ENCODE data around the gene HDX.
"Not testable (repeated sequence)": the region's sequence is repeated elsewhere in the genome, so short reads cannot be mapped to it uniquely, and the experiment has no call there.

HDX gene

GRCh38 chrX:84339507-84340364 lies 162.5 kb downstream of the HDX start:
- Histone ChIP-seq H3K36me3 (ENCODE audit: control insufficient read depth in 2 of 2, insufficient read depth in 2 of 2, low read length in 2 of 2) (no peaks in the 10 kb centered on the region), H3K4me1 (ENCODE audit: control insufficient read depth, insufficient read depth, low read length) (no peaks in the 10 kb centered on the region), H3K9ac (ENCODE audit: low read length in 2 of 2) (no peak overlapping the region), H3K9me3 (ENCODE audit: control insufficient read depth in 2 of 2, low read length in 2 of 2) (no peaks in the 10 kb centered on the region), H3K27ac (ENCODE audit: low read length) (no peak overlapping the region), H3K4me3 (ENCODE audit: low read length in 2 of 2) (no peak overlapping the region), H3K27me3 (ENCODE audit: control insufficient read depth in 1 of 2, insufficient read depth in 2 of 2, low read length in 2 of 2) (no peaks in the 10 kb centered on the region)

- no peak overlapping the region for H3K27ac ChIP-seq (ENCODE audit: low read length)
- no peak overlapping the region for H3K9ac ChIP-seq (ENCODE audit: low read length in 2 of 2)
- H3K4me3 ChIP-seq (ENCODE audit: low read length in 2 of 2): no peak overlapping the region
- H3K4me1 ChIP-seq (ENCODE audit: control insufficient read depth, insufficient read depth, low read length): no peaks in the 10 kb centered on the region
- H3K9me3 ChIP-seq (ENCODE audit: control insufficient read depth in 2 of 2, low read length in 2 of 2): no peaks in the 10 kb centered on the region
- no peaks in the 10 kb centered on the region for H3K36me3 ChIP-seq (ENCODE audit: control insufficient read depth in 2 of 2, insufficient read depth in 2 of 2, low read length in 2 of 2)
- H3K27me3 ChIP-seq (ENCODE audit: control insufficient read depth in 1 of 2, insufficient read depth in 2 of 2, low read length in 2 of 2): no peaks in the 10 kb centered on the region
Measured at GRCh38 chrX:84336646-84337045, 165.6 kb downstream of the HDX start.

- H3K4me3 ChIP-seq (ENCODE audit: low read length in 2 of 2): no peak overlapping the region
- H3K27ac ChIP-seq (ENCODE audit: low read length): no peak overlapping the region
- no peaks in the 10 kb centered on the region for H3K4me1 ChIP-seq (ENCODE audit: control insufficient read depth, insufficient read depth, low read length)
- no peaks in the 10 kb centered on the region for H3K9me3 ChIP-seq (ENCODE audit: control insufficient read depth in 2 of 2, low read length in 2 of 2)
- no peak overlapping the region for H3K9ac ChIP-seq (ENCODE audit: low read length in 2 of 2)
- no peaks in the 10 kb centered on the region for H3K36me3 ChIP-seq (ENCODE audit: control insufficient read depth in 2 of 2, insufficient read depth in 2 of 2, low read length in 2 of 2)
- no peaks in the 10 kb centered on the region for H3K27me3 ChIP-seq (ENCODE audit: control insufficient read depth in 1 of 2, insufficient read depth in 2 of 2, low read length in 2 of 2)
Measured at GRCh38 chrX:84335121-84335520, 167.1 kb downstream of the HDX start.

GRCh38 chrX:84322083-84322827 lies 180.0 kb downstream of the HDX start:
- Histone ChIP-seq H3K36me3 (ENCODE audit: control insufficient read depth in 2 of 2, insufficient read depth in 2 of 2, low read length in 2 of 2) (no peaks in the 10 kb centered on the region), H3K9ac (ENCODE audit: low read length in 2 of 2) (no peak overlapping the region), H3K27me3 (ENCODE audit: control insufficient read depth in 1 of 2, insufficient read depth in 2 of 2, low read length in 2 of 2) (no peaks in the 10 kb centered on the region), H3K4me3 (ENCODE audit: low read length in 2 of 2) (no peak overlapping the region), H3K27ac (ENCODE audit: low read length) (no peak overlapping the region), H3K9me3 (ENCODE audit: control insufficient read depth in 2 of 2, low read length in 2 of 2) (no peaks in the 10 kb centered on the region), H3K4me1 (ENCODE audit: control insufficient read depth, insufficient read depth, low read length) (no peaks in the 10 kb centered on the region)

- no peak overlapping the region for H3K9ac ChIP-seq (ENCODE audit: low read length in 2 of 2)
- no peaks in the 10 kb centered on the region for H3K9me3 ChIP-seq (ENCODE audit: control insufficient read depth in 2 of 2, low read length in 2 of 2)
- no peaks in the 10 kb centered on the region for H3K36me3 ChIP-seq (ENCODE audit: control insufficient read depth in 2 of 2, insufficient read depth in 2 of 2, low read length in 2 of 2)
- H3K4me3 ChIP-seq (ENCODE audit: low read length in 2 of 2): no peak overlapping the region
- H3K27me3 ChIP-seq (ENCODE audit: control insufficient read depth in 1 of 2, insufficient read depth in 2 of 2, low read length in 2 of 2): no peaks in the 10 kb centered on the region
- H3K4me1 ChIP-seq (ENCODE audit: control insufficient read depth, insufficient read depth, low read length): no peaks in the 10 kb centered on the region
- H3K27ac ChIP-seq (ENCODE audit: low read length): no peak overlapping the region
Measured at GRCh38 chrX:84320614-84321013, 181.6 kb downstream of the HDX start.

- H3K27ac ChIP-seq (ENCODE audit: low read length): no peak overlapping the region
- no peaks in the 10 kb centered on the region for H3K4me1 ChIP-seq (ENCODE audit: control insufficient read depth, insufficient read depth, low read length)
- H3K9ac ChIP-seq (ENCODE audit: low read length in 2 of 2): no peak overlapping the region
- H3K36me3 ChIP-seq (ENCODE audit: control insufficient read depth in 2 of 2, insufficient read depth in 2 of 2, low read length in 2 of 2): no peaks in the 10 kb centered on the region
- no peaks in the 10 kb centered on the region for H3K9me3 ChIP-seq (ENCODE audit: control insufficient read depth in 2 of 2, low read length in 2 of 2)
- no peaks in the 10 kb centered on the region for H3K27me3 ChIP-seq (ENCODE audit: control insufficient read depth in 1 of 2, insufficient read depth in 2 of 2, low read length in 2 of 2)
- H3K4me3 ChIP-seq (ENCODE audit: low read length in 2 of 2): no peak overlapping the region
Measured at GRCh38 chrX:84320023-84320422, 182.2 kb downstream of the HDX start.

GRCh38 chrX:84318661-84319060 lies 183.6 kb downstream of the HDX start:
- Histone ChIP-seq H3K36me3 (ENCODE audit: control insufficient read depth in 2 of 2, insufficient read depth in 2 of 2, low read length in 2 of 2) (no peaks in the 10 kb centered on the region), H3K9me3 (ENCODE audit: control insufficient read depth in 2 of 2, low read length in 2 of 2) (no peaks in the 10 kb centered on the region), H3K4me3 (ENCODE audit: low read length in 2 of 2) (no peak overlapping the region), H3K9ac (ENCODE audit: low read length in 2 of 2) (no peak overlapping the region), H3K27ac (ENCODE audit: low read length) (no peak overlapping the region), H3K27me3 (ENCODE audit: control insufficient read depth in 1 of 2, insufficient read depth in 2 of 2, low read length in 2 of 2) (no peaks in the 10 kb centered on the region), H3K4me1 (ENCODE audit: control insufficient read depth, insufficient read depth, low read length) (no peaks in the 10 kb centered on the region)

GRCh38 chrX:84315946-84316345 lies 186.3 kb downstream of the HDX start:
- H3K4me3 ChIP-seq (ENCODE audit: low read length in 2 of 2); H3K36me3 ChIP-seq (ENCODE audit: control insufficient read depth in 2 of 2, insufficient read depth in 2 of 2, low read length in 2 of 2); H3K4me1 ChIP-seq (ENCODE audit: control insufficient read depth, insufficient read depth, low read length): not testable (repeated sequence)

More at GRCh38 chrX:84315946-84316345, 186.3 kb downstream of the HDX start:
- not testable (repeated sequence) for H3K27me3 ChIP-seq (ENCODE audit: control insufficient read depth in 1 of 2, insufficient read depth in 2 of 2, low read length in 2 of 2); H3K27ac ChIP-seq (ENCODE audit: low read length); H3K9ac ChIP-seq (ENCODE audit: low read length in 2 of 2); H3K9me3 ChIP-seq (ENCODE audit: control insufficient read depth in 2 of 2, low read length in 2 of 2)

All from stomach smooth muscle (tissue), 2 donors.